ENCODE measurements around the gene SMARCA1. TPM values are rescaled to one million over a fixed set of nuclear protein-coding genes. Genes with fewer than 3 reads are reported as not detected.

The SMARCA1 gene
- total RNA-seq, 2 experiments from 2014 or later = 0.19 TPM; not detected in 1

DNA sequence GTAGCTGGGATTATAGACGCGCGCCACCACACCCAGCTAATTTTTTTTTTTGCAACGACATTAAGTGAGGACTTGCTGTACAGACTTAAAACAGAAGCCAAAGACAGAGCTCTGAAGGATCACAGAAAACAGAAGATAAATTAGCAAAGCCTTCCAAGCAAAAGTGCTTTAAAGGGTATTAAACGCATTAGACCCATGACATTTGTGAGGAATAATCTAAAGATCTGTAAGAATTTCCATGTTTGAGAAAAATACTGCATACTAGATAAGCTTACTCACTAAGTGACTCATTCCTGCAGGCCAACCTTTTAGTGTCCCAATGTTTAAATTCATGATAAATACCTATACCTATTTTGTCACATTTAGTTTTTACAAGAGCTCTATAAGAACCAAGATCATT is 27.4 kb downstream of the SMARCA1 start:
- Histone ChIP-seq H3K27ac (ENCODE audit: low read depth, low read length, poor library complexity, severe bottlenecking) (no peak overlapping the region), H3K79me2 (ENCODE audit: insufficient read depth, low read depth, low read length) (no peaks in the 10 kb centered on the region), H4K20me1 (ENCODE audit: insufficient read depth, low read length) (no peaks in the 10 kb centered on the region), H3K9me3 (ENCODE audit: low read length) (no peaks in the 10 kb centered on the region), H3K9me2 (ENCODE audit: insufficient read depth, low read length) (no peaks in the 10 kb centered on the region), H3K4me1 (ENCODE audit: insufficient read depth, low read length, poor library complexity, severe bottlenecking) (no peaks in the 10 kb centered on the region), H3K4me3 (ENCODE audit: low read depth, low read length, poor library complexity, severe bottlenecking) (no peak overlapping the region), H2AFZ (ENCODE audit: low read length) (no peak overlapping the region), H3K4me2 (ENCODE audit: low read length) (no peak overlapping the region), H3K36me3 (ENCODE audit: insufficient read depth, low read length) (no peaks in the 10 kb centered on the region)
- CTCF ChIA-PET (ENCODE audit: unreplicated experiment) = no interaction called here
- intact Hi-C loops (cut with micrococcal nuclease; ENCODE audit: unreplicated experiment) = no loop called here
- POLR2A ChIA-PET = interaction anchor here (1.2 kb wide), 1 partner anchor 12 kb away, joined by 3 read pairs; no protein-coding TSS in a partner anchor
- BruUV-seq (replicated peaks) = no TSS peak
- DNase-seq (ENCODE audit: low spot score) = no peak
- TF ChIP-seq EZH2phosphoT487 (IDR thresholded peaks at IDR 0.05; ENCODE audit: borderline replicate concordance, low read depth, low read length) = no peak
- TF ChIP-seq, protein P1, sequence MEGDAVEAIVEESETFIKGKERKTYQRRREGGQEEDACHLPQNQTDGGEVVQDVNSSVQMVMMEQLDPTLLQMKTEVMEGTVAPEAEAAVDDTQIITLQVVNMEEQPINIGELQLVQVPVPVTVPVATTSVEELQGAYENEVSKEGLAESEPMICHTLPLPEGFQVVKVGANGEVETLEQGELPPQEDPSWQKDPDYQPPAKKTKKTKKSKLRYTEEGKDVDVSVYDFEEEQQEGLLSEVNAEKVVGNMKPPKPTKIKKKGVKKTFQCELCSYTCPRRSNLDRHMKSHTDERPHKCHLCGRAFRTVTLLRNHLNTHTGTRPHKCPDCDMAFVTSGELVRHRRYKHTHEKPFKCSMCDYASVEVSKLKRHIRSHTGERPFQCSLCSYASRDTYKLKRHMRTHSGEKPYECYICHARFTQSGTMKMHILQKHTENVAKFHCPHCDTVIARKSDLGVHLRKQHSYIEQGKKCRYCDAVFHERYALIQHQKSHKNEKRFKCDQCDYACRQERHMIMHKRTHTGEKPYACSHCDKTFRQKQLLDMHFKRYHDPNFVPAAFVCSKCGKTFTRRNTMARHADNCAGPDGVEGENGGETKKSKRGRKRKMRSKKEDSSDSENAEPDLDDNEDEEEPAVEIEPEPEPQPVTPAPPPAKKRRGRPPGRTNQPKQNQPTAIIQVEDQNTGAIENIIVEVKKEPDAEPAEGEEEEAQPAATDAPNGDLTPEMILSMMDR (conservative IDR thresholded peaks at IDR 0.05; ENCODE audit: low read length) = no peak

DNA sequence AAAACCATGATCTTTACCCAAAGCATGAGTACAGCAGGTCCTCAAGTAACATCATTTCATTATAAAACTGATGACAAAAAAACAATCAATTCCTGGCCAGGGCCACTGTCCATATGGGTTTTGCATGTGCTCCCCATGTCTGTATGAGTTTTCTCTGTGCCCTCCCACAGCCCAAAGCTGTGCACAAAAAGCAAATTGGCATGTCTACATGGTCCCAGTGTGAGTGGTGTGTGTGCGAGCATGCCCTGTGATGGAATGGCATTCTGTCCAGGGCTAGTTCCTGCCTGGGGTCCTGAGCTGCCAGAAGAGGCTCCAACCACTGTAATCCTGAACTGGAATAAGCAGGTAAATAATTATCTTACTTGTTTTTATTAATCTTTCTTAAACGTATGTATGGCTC is 28.4 kb downstream of the SMARCA1 start:
- no peaks in the 10 kb centered on the region for H3K79me2 ChIP-seq (ENCODE audit: insufficient read depth, low read depth, low read length)
- no peak overlapping the region for H3K27ac ChIP-seq (ENCODE audit: low read depth, low read length, poor library complexity, severe bottlenecking)
- H3K9me2 ChIP-seq (ENCODE audit: insufficient read depth, low read length) = no peaks in the 10 kb centered on the region
- no peak overlapping the region for H3K4me2 ChIP-seq (ENCODE audit: low read length)
- H3K4me1 ChIP-seq (ENCODE audit: insufficient read depth, low read length, poor library complexity, severe bottlenecking) = no peaks in the 10 kb centered on the region
- ChIA-PET CTCF (ENCODE audit: unreplicated experiment) (no interaction called here), POLR2A (no interaction called here)
- H4K20me1 ChIP-seq (ENCODE audit: insufficient read depth, low read length) = no peaks in the 10 kb centered on the region
- no peak overlapping the region for H2AFZ ChIP-seq (ENCODE audit: low read length)
- no TSS peak for BruUV-seq (replicated peaks)
- DNase-seq (ENCODE audit: low spot score) = no peak
- no peak overlapping the region for H3K4me3 ChIP-seq (ENCODE audit: low read depth, low read length, poor library complexity, severe bottlenecking)
- intact Hi-C loops (cut with micrococcal nuclease; ENCODE audit: unreplicated experiment) = no loop called here
- H3K36me3 ChIP-seq (ENCODE audit: insufficient read depth, low read length) = no peaks in the 10 kb centered on the region
- TF ChIP-seq, protein P1 (conservative IDR thresholded peaks at IDR 0.05; ENCODE audit: low read length) = no peak
- TF ChIP-seq EZH2phosphoT487 (IDR thresholded peaks at IDR 0.05; ENCODE audit: borderline replicate concordance, low read depth, low read length) = no peak
- no peaks in the 10 kb centered on the region for H3K9me3 ChIP-seq (ENCODE audit: low read length)

DNA sequence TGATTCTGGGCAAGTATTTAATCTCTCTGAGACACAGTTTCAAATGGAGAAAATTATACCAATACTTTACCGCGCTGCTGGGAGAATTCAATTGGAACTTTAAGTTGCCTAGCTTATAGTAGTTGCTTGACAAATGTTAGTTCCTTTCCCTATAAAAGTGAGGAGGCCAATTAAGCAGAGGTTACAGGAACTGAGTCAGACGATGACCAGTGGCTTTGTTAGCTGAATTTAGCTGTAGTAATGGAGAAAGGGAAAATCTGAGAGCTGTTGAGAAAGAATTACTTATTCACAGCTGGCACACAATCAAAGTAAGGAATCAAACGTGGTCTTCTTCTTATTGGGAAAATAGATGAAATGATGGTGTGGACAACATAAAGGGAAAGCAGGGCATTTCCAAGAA is 29.6 kb downstream of the SMARCA1 start:
- ChIA-PET POLR2A (no interaction called here), CTCF (ENCODE audit: unreplicated experiment) (no interaction called here)
- Histone ChIP-seq H3K4me1 (ENCODE audit: insufficient read depth, low read length, poor library complexity, severe bottlenecking) (no peaks in the 10 kb centered on the region), H3K36me3 (ENCODE audit: insufficient read depth, low read length) (no peaks in the 10 kb centered on the region), H2AFZ (ENCODE audit: low read length) (no peak overlapping the region), H3K4me2 (ENCODE audit: low read length) (no peak overlapping the region), H3K79me2 (ENCODE audit: insufficient read depth, low read depth, low read length) (no peaks in the 10 kb centered on the region), H3K27ac (ENCODE audit: low read depth, low read length, poor library complexity, severe bottlenecking) (no peak overlapping the region), H3K9me3 (ENCODE audit: low read length) (no peaks in the 10 kb centered on the region), H3K4me3 (ENCODE audit: low read depth, low read length, poor library complexity, severe bottlenecking) (no peak overlapping the region), H4K20me1 (ENCODE audit: insufficient read depth, low read length) (no peaks in the 10 kb centered on the region), H3K9me2 (ENCODE audit: insufficient read depth, low read length) (no peaks in the 10 kb centered on the region)
- TF ChIP-seq, protein P1 (conservative IDR thresholded peaks at IDR 0.05; ENCODE audit: low read length) = no peak
- no peak for TF ChIP-seq EZH2phosphoT487 (IDR thresholded peaks at IDR 0.05; ENCODE audit: borderline replicate concordance, low read depth, low read length)
- no peak for DNase-seq (ENCODE audit: low spot score)
- intact Hi-C loops (cut with micrococcal nuclease; ENCODE audit: unreplicated experiment) = no loop called here
- no TSS peak for BruUV-seq (replicated peaks)

Data from OCI-LY7 (cell line).